GM18508 (cell line): ENCODE results near the gene CSHL1.

ENCODE experiments used
- ATAC-seq: cut with Tn5 transposase; IDR thresholded peaks from one replicate; pipeline ENCODE4 v1.9.1; 2021; ENCODE audit warnings: moderate number of reproducible peaks; ENCODE audit not compliant: insufficient read depth, unreplicated experiment

The CSHL1 gene

GRCh38 chr17:63911041-63911635 lies at the start of gene CSHL1:
Gene CSHL1 (minus strand): TSS chr17:63911258. CDS start chr17:63911196, 62 bp downstream.
- ATAC-seq, result no peak

GRCh38 chr17:63960430-63960829 lies 49.4 kb upstream of the CSHL1 start:
- no peak for ATAC-seq

GRCh38 chr17:63960006-63960405 lies 48.9 kb upstream of the CSHL1 start:
- no peak for ATAC-seq

- ATAC-seq, result no peak
These were observed 45.4 kb upstream of the CSHL1 start for GRCh38 chr17:63956296-63956920.

GRCh38 chr17:63955791-63956190 lies 44.7 kb upstream of the CSHL1 start:
- no peak for ATAC-seq

- no peak for ATAC-seq
These were observed 44.2 kb upstream of the CSHL1 start for GRCh38 chr17:63955232-63955631.

DNA sequence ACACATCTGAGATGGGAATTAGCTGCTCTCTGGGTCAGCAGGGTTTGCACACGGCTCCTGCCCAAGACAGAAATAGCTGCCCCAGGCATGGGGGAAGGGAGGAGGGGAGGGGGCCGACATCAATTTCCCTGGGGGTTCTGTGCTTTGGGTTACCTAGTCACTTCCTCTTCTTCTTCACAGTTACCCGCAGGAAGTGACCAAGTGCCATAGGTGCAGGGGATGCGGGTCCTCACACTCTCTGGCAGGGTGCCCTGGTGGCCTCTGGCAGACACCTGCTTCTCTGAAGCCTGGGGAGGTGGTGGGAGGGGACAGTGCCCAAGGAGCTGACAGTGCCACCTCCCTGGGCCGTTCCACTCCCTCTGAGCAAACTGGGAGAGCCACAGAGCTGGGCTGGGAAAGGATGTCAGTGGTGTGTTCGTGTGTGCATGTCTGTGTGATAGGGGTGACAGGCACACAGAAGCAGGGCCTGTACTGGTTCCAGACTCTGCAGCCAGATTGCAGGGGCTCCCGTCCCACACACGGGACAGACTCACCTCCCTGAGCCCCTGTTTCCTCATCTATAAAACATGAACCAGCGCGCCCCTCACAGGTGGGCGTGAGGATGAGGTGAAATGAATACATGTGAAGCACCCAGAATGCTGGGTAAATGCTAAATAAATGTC lies 43.5 kb upstream of the CSHL1 start:
- no peak for ATAC-seq

DNA sequence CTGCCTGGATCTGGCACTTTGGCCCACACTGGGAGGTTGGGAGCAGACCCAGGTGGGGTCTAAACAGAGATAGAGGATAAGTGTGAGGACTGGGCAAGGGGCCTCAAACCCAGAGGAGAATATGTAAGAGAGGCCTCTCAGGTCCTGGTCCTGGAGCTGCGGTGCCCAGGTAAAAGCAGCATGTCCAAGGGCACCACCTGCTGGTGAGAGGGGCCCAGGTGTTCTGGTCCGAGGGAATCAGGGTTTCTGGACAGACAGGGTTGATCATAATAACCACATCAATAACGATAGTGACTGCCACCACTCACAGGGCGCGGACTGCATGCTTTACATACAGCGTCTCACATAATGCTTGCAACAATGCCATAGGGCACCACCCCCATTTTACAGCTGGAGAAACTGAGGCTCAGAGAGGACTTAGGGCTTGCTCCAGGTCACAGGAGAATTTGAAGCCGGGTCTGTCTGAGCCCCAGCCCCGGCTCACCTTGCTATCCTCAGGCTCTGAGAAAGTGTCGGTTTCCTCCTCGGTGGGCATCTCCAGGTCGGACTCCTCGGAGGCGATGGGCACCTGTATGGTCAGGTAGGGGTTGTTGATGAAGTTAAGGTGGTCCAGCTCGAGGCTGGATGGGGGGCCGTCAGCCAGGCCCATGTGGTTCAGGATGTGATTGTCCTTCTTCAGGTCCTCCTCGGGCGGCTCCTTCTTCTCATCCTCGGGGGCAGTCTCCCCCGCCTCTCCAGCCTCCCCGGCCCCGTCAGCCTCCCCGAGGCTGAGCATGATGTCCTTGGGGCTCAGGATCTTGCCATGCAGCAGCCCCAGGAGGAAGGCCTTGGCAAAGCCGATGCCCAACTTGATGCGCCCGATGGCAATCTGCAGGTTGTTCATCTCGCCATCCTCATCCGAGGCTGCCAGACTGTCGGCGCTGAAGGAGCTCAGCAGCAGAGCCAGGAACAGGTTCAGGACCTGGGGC lies 40.2 kb upstream of the CSHL1 start:
- no peak for ATAC-seq

DNA sequence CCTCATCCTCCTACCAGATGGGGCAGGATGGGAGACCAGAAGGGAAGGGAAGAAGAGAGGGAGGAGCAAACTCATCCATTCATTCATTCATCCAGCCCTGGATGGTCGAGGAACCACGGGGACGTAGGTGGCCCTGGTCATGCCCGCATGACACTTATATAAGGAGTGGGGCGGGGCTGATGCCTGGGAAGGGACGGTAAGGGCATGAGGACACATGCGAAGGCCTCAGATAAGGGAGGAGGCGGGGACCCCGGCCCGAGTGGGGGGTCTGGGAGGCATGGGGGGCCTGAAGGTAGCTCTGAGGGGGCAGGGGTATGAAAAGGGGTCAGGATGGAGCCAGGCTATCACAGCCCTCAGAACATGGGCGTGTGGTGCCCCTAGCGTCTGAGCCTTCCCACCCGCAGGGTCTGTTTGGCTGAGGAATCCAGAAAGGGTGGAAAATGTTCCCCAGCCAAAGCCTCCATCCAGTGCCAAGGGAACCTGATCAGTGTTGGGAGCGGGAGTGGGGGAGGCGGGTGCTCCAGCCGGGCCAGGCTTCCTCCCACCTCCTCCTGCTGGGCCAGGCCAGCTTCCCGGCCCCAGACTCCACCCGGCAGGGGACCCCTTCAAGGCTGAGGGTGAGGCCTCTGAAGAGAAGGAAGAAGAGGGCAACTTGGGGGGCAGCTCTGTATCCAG lies 38.7 kb upstream of the CSHL1 start:
- no peak for ATAC-seq

GRCh38 chr17:63948521-63948920 lies 37.5 kb upstream of the CSHL1 start:
- ATAC-seq, result no peak

GRCh38 chr17:63947711-63948330 lies 36.8 kb upstream of the CSHL1 start:
- ATAC-seq, result no peak

DNA sequence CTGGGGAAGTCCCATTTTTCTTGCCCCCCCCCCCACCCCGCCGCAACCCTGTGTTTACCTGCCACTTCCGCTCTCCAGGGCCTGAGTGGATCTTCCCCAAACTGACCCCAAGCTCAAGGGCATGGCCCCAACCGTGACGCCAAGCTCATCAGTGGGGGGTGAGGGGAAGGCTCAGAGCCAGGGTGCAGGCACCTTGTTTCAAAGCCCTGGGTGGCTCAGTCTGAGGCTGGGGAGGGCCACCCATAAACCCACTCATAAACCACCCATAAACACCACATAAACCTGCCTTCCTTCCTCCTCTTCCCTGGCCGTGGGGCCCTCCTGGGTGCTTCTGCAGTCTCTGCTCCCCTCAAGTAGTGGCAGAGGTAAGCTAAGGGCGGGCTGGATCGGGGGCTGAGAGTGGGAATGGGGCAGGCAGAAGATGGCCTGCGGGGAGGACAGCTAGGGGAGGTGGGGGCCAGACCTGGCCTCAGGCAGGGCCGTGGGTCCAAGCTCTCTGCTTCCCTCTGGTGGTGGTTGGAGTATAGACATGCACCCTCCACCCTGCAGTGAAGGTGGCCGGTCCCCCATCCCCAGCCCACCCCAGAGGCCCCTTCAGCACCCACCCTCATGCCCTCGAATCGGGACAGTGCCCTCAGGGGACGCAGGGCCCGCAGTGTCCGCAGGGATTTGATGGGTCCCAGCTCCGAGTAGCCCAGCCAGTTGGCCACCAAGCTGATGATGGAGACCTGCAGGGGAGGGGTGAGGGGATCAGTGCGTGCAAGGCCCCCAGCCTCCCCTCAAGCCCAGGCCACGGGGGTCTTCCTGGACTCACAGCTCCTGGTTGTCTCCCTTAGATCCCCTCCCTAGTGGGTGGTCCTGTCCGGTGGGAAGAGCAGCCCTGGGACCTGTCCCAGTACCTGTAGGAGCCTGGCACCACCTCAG lies 35.6 kb upstream of the CSHL1 start:
- ATAC-seq, result no peak

GRCh38 chr17:63945784-63946439 lies 34.9 kb upstream of the CSHL1 start:
- no peak for ATAC-seq

DNA sequence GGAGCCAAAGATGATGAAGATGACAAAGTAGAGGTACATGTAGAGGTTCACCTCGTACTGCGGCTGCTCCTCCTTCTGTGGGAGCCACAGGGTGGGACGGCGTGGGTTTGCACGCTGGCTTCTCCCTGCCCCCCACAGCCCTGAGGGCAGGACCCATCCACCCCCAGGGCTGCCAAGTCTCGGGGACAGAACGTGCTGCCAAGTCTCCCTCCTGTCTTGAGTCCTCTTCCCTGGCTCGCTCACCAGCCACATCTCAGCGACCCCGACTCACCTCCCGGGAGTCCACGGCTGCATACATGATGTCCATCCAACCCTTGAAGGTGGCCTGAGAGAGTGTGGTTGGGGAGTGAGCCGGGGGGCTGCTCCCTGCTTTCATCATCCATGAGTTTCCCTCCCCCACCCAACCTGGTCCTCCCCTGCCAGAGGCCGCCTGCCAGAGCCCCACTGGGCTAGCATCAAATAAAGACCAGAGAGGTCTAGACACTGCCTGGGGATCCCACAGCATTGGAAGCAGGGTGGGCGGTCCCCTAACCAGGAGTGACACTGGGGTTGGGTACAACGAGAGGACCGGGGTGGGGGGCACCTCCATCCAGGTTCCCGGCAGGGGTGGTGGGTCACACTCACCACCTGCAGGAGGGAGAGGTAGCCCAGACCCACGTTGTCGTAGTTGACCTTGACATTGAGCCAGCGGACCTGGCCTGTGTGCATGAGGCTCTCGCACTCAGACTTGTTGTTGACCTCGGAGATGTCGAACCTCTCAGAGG lies 33.9 kb upstream of the CSHL1 start:
- ATAC-seq, result no peak

- no peak for ATAC-seq
These were observed 32.7 kb upstream of the CSHL1 start for GRCh38 chr17:63943745-63944144.

- no peak for ATAC-seq
These were observed 31.4 kb upstream of the CSHL1 start for GRCh38 chr17:63942309-63942985.

DNA sequence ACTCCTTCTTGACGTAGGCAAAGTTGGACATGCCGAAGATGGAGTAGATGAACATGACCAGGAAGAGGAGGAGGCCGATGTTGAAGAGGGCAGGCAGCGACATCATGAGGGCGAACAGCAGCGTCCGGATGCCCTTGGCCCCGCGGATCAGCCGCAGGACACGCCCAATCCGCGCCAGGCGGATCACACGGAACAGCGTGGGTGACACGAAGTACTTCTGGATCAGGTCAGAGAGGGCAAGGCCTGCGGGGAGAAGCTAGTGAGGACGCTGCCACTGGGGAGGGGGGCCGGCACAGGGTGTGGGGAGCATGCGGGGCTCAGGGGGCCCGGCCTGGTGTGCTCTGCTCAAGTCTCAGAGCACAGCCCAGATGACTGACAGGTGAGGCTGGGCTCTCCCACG lies 30.7 kb upstream of the CSHL1 start:
- no peak for ATAC-seq
